Measurements from ENCODE around the gene KPNA2. TPM values are rescaled to one million over a fixed set of nuclear protein-coding genes. Genes with fewer than 3 reads are reported as not detected.

KPNA2 gene
- total and polyA plus RNA-seq, 2 of the 13 experiments (the other 11 are each of a cell fraction or from before 2014, with no cell fraction given) = 111 to 305 TPM

- TF ChIP-seq ZBTB34 (CRISPR knock-in tag; IDR thresholded peaks at IDR 0.05) (no peak), ZNF282 (IDR thresholded peaks at IDR 0.05; ENCODE audit: partially characterized antibody) (no peak), ZFP62 (CRISPR knock-in tag; IDR thresholded peaks at IDR 0.05) (no peak), ZNF75D (CRISPR knock-in tag; IDR thresholded peaks at IDR 0.05; ENCODE audit: borderline replicate concordance) (no peak), ZNF343 (CRISPR knock-in tag; IDR thresholded peaks at IDR 0.05) (no peak; the same call in 1 of the 2 replicates), ATM (IDR thresholded peaks at IDR 0.05; ENCODE audit: borderline replicate concordance) (no peak), NFKBIZ (CRISPR knock-in tag; IDR thresholded peaks at IDR 0.05) (no peak), HNRNPH1 (optimal IDR thresholded peaks at IDR 0.05; ENCODE audit: low read depth, low read length) (no peak), RCOR2 (CRISPR knock-in tag; IDR thresholded peaks at IDR 0.05) (no peak), ZBTB33 (CRISPR knock-in tag; IDR thresholded peaks at IDR 0.05) (no peak), ZBTB1 (CRISPR knock-in tag; IDR thresholded peaks at IDR 0.05; ENCODE audit: borderline replicate concordance) (no peak), ZNF792 (CRISPR knock-in tag; IDR thresholded peaks at IDR 0.05) (no peak), HDAC1 (CRISPR knock-in tag; IDR thresholded peaks at IDR 0.05) (no peak), POGZ (CRISPR knock-in tag; IDR thresholded peaks at IDR 0.05) (no peak), SIN3B (IDR thresholded peaks at IDR 0.05; ENCODE audit: low read length) (no peak), JUNB (CRISPR knock-in tag; IDR thresholded peaks at IDR 0.05; ENCODE audit: borderline replicate concordance) (no peak), ELF4 (CRISPR knock-in tag; IDR thresholded peaks at IDR 0.05; ENCODE audit: borderline replicate concordance) (peak; percentile 51; the same call in 1 of the 2 replicates), TEF (CRISPR knock-in tag; IDR thresholded peaks at IDR 0.05) (no peak), ZNF17 (CRISPR knock-in tag; IDR thresholded peaks at IDR 0.05) (no peak), ZSCAN9 (CRISPR knock-in tag; IDR thresholded peaks at IDR 0.05; ENCODE audit: borderline replicate concordance) (no peak), AKAP8 (CRISPR knock-in tag; IDR thresholded peaks at IDR 0.05) (no peak), ZNF770 (CRISPR knock-in tag; IDR thresholded peaks at IDR 0.05) (no peak), TEAD3 (CRISPR knock-in tag; optimal IDR thresholded peaks at IDR 0.05; ENCODE audit: borderline replicate concordance) (no peak), TBX3 (IDR thresholded peaks at IDR 0.05; ENCODE audit: borderline replicate concordance) (no peak), SPEN (CRISPR knock-in tag; IDR thresholded peaks at IDR 0.05; ENCODE audit: low read depth) (no peak), HMG20B (CRISPR knock-in tag; conservative IDR thresholded peaks at IDR 0.05) (no peak), CREB1 (IDR thresholded peaks at IDR 0.05) (no peak), CREB1 (CRISPR knock-in tag; IDR thresholded peaks at IDR 0.05) (no peak), ZNF124 (CRISPR knock-in tag; IDR thresholded peaks at IDR 0.05) (no peak; the same call in 1 of the 2 replicates), ELF3 (CRISPR knock-in tag; IDR thresholded peaks at IDR 0.05) (no peak)
Measured at GRCh38 chr17:68020409-68020756, 15.2 kb upstream of the KPNA2 start (continued).

All from HepG2 (cell line).